GM10847 (cell line): ENCODE results near the gene UNKL.

Experiments
- POLR2A ChIP-seq: IDR thresholded peaks from 2 replicates; pipeline ENCODE4 v1.6.1; 2011; ENCODE audit not compliant: insufficient read length; ENCODE audit errors: extremely low read depth

UNKL gene

GRCh38 chr16:1438229-1439057 is 23.9 kb upstream of the UNKL start:
- no peak for TF ChIP-seq POLR2A

- no peak for TF ChIP-seq POLR2A
These were observed 23.1 kb upstream of the UNKL start for GRCh38 chr16:1437606-1438005.

- TF ChIP-seq POLR2A: no peak
These were observed 22.3 kb upstream of the UNKL start for GRCh38 chr16:1436731-1437355.

DNA sequence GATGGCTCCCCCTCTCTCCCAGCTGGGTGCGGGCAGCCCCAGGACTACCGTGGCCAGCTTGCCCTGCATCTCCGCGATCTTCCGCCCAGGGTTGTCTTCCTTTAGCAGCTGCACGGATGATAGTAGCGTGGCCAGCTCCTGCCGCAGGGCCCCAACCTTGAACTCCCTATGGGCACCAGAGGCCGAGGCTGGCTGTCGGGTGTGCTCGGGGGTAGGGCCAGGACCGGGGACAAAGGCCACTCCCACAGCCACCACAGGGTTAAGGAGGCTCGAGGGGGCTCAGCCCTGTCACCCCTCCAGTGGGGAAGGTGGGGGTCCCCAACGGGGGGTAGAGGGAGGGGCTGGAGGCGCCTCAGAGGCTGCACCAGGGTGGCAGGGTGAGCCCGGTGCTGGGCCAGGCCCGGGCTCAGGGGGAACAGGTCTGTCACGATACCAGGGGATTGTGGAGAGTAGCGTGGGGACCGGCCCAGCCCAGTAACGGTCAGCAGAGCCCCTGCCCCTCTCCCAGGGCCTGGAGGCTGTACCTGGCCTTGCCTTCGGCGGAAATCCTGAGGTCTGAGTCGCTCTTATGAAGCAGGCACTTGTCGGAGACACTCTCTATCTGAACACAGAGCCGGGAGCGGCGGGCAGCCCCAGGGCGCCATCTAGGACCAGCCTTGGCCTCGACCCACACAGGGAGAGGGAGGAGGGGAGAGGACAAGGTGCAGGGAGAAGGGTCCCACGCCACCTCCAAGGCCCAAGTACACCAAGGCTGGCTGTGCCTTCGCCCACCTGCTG is 21.6 kb upstream of the UNKL start:
- no peak for TF ChIP-seq POLR2A

- TF ChIP-seq POLR2A: no peak
These were observed 20.4 kb upstream of the UNKL start for GRCh38 chr16:1434644-1435592.

GRCh38 chr16:1433756-1434155 is 19.3 kb upstream of the UNKL start:
- no peak for TF ChIP-seq POLR2A

DNA sequence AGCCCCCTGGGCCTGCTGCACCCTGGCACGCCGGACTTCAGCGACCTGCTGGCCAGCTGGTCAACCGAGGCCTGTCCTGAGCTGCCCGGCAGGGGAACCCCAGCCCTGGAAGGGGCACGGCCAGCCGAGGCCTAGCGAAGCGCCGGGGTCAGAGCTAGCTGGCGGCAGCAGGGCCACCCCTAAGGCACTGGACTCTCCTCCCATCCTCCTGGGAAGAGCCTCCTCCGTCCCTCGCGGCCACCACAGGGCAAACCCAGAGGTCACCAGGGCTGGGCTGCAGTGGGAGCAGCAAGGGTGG is 18.7 kb upstream of the UNKL start:
- TF ChIP-seq POLR2A: no peak

- TF ChIP-seq POLR2A: no peak
These were observed 18.1 kb upstream of the UNKL start for GRCh38 chr16:1432388-1433262.

- no peak for TF ChIP-seq POLR2A
These were observed 17.2 kb upstream of the UNKL start for GRCh38 chr16:1431497-1432270.

GRCh38 chr16:1430759-1431496 is 16.4 kb upstream of the UNKL start, which contains the start of gene PERCC1:
TSS of gene PERCC1 (plus strand) at chr16:1431078. CDS start at chr16:1432594, 1,516 bp downstream.
- TF ChIP-seq POLR2A: no peak

GRCh38 chr16:1430214-1430758 is 15.8 kb upstream of the UNKL start:
- no peak for TF ChIP-seq POLR2A

DNA sequence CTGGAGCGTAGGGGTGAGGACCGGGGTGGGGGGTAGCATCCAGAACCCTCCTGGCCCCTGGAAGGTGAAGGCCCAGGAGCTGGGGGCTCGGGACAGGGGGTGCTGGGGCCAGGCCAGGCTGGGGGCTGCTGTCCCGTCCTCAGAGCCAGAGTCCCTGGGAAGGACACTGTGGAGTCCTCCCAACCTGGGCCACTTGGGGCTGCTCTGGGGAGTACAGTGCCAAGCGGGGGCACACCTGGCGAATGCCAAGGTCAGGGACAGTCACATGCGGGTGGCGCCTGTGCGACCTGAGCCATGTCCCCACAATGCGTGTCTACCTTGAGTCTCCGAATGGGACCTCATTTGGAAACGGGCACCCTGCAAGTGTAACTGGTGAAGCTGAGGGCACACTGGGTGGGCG is 15.1 kb upstream of the UNKL start:
- no peak for TF ChIP-seq POLR2A
